Stomach (tissue), 9 donors: Measurements from ENCODE around the gene IGFBP4. TPM values are rescaled to one million over a fixed set of nuclear protein-coding genes. Genes with fewer than 3 reads are reported as not detected.
"Not testable (repeated sequence)": the region's sequence is repeated elsewhere in the genome, so short reads cannot be mapped to it uniquely, and the experiment has no call there.

Experiments used
- DNase-seq, 2 donors: peaks; one replicate each; pipeline versions ENCODE4 v3.0.0 to v3.0.0-alpha.2; 2013 to 2019
- H3K27ac ChIP-seq, 5 donors: fragments of 200-600 bp in 4 of 5; sonication (generic) in 4 of 5; one replicate each; pipeline ENCODE4 v1.5.1; 2013 to 2019; ENCODE audit warnings: mild to moderate bottlenecking in 1 of 5, moderate library complexity in 1 of 5
- H3K27me3 ChIP-seq, 3 donors: fragments of 200-600 bp; sonication (generic); one replicate each; pipeline ENCODE4 v1.5.1; 2017 to 2019; ENCODE audit warnings: mixed run types in 1 of 3
- H3K36me3 ChIP-seq, 4 donors: fragments of 200-600 bp; sonication (generic); 1 replicate in 3 of 4; 2 replicates in 1 of 4; pipeline ENCODE4 v1.5.1; 2016 to 2019
- H3K4me1 ChIP-seq, 4 donors: fragments of 200-600 bp; sonication (generic); one replicate each; pipeline ENCODE4 v1.5.1; 2016 to 2019
- H3K4me3 ChIP-seq, 4 donors: fragments of 200-600 bp; sonication (generic) in 3 of 4; one replicate each; pipeline ENCODE4 v1.5.1; 2016 to 2019; ENCODE audit warnings: mild to moderate bottlenecking in 1 of 4
- H3K9me3 ChIP-seq, 4 donors: fragments of 200-600 bp; sonication (generic); one replicate each; pipeline ENCODE4 v1.5.1; 2016 to 2019
- EP300 ChIP-seq: sonication (generic); formaldehyde crosslinking; IDR thresholded peaks from one replicate; pipeline ENCODE4 v1.6.1; 2017; ENCODE audit warnings: antibody characterized with exemption
- POLR2A ChIP-seq, 4 donors: fragments of 450-650 bp; IDR thresholded peaks; one replicate each; pipeline ENCODE4 v1.6.1; 2016; ENCODE audit warnings: antibody characterized with exemption in 4 of 4, control low read depth in 2 of 4, mild to moderate bottlenecking in 1 of 4, moderate library complexity in 1 of 4
- POLR2AphosphoS5 ChIP-seq, 3 donors: sonication (generic); formaldehyde crosslinking; IDR thresholded peaks; one replicate each; pipeline ENCODE4 v1.6.1; 2016; ENCODE audit warnings: antibody characterized with exemption in 3 of 3
- WGBS, 5 donors: extraction: QIAGEN DNeasy Blood & Tissue Kit in 3 of 5; methylation state at CpG; one replicate each; pipeline versions ENCODE4 v1.1.5 to v1.1.7; 2013 to 2018; 5-methylcytosine and 5-hydroxymethylcytosine counted together
- intact Hi-C: fragments of 100-400 bp; cut with DNase I; formaldehyde crosslinking; loops from one replicate; pipeline ENCODE4 v1.15.1; 2023; ENCODE audit warnings: low total_unique reads
- polyA plus RNA-seq, 3 donors: library from polyadenylated mRNA; stranded (reverse); fragments of 200-250 nt; gene quantifications; one replicate each; pipeline ENCODE4 v1.2.3, GENCODE V29; 2013
- total RNA-seq, 5 donors: library from RNA; depleted of rRNA; stranded (reverse); fragments of >200 nt; gene quantifications; one replicate each; pipeline versions ENCODE4 v1.1.0 to v1.2.3, GENCODE V29; 2014 to 2016
- TF ChIP-seq, protein P1 (sequence below), 7 experiments: fragments of 450-650 bp in 4 of 7; fragments of 200-600 bp in 3 of 7; sonication (generic) in 3 of 7; IDR thresholded peaks; one replicate each; pipeline ENCODE4 v1.5.1; 2016 to 2019; ENCODE audit warnings: antibody characterized with exemption in 7 of 7, control low read depth in 2 of 7, mild to moderate bottlenecking in 1 of 7
- donor health status: healthy with polysubstance abuse.
- donor health status: Bipolar disorder and iron deficiency.
- donor health status: healthy.

The IGFBP4 gene
- total and polyA plus RNA-seq, 8 donors: 71.2 to 658 (median 157) TPM

DNA sequence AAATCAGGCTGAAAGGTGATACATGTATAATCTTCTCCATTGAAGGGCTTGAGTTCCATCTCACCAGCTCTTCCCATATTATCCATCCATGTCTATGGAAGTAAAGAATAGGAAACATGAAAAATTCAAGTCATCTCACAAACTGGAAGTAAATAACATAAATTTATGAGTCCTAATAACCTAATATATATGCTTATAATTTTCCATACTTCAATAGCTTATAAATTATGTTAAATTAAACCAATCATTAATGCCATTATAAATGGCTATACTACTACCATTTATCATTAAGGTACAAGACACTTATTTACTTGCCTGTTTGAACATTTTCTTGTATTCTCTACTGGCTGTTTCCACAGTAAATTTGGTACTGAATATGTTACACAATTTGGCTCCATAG lies 30.4 kb upstream of the IGFBP4 start:
- Histone ChIP-seq H3K9me3 (no peaks in the 10 kb centered on the region), H3K27ac (no peak overlapping the region), H3K27me3 (no peaks in the 10 kb centered on the region), H3K4me1 (peaks cover 4 to 27% (median 12%) of the 10 kb centered on the region in 4 donors), H3K4me3 (no peak overlapping the region), H3K36me3 (no peaks in the 10 kb centered on the region)
- no peak for TF ChIP-seq POLR2A (IDR thresholded peaks at IDR 0.05)
- TF ChIP-seq POLR2AphosphoS5 (IDR thresholded peaks at IDR 0.05): no peak
- TF ChIP-seq EP300: no peak
- TF ChIP-seq, protein P1, sequence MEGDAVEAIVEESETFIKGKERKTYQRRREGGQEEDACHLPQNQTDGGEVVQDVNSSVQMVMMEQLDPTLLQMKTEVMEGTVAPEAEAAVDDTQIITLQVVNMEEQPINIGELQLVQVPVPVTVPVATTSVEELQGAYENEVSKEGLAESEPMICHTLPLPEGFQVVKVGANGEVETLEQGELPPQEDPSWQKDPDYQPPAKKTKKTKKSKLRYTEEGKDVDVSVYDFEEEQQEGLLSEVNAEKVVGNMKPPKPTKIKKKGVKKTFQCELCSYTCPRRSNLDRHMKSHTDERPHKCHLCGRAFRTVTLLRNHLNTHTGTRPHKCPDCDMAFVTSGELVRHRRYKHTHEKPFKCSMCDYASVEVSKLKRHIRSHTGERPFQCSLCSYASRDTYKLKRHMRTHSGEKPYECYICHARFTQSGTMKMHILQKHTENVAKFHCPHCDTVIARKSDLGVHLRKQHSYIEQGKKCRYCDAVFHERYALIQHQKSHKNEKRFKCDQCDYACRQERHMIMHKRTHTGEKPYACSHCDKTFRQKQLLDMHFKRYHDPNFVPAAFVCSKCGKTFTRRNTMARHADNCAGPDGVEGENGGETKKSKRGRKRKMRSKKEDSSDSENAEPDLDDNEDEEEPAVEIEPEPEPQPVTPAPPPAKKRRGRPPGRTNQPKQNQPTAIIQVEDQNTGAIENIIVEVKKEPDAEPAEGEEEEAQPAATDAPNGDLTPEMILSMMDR (IDR thresholded peaks at IDR 0.05): no peak
- intact Hi-C loops: loop anchor here (10.0 kb wide), 1 partner anchor 118 kb away; no protein-coding TSS in a partner anchor
- DNase-seq: no peak

GRCh38 chr17:40414312-40414711 lies 28.9 kb upstream of the IGFBP4 start:
- not testable (repeated sequence) for H3K9me3 ChIP-seq, H3K27ac ChIP-seq, H3K36me3 ChIP-seq, H3K4me3 ChIP-seq, DNase-seq, H3K27me3 ChIP-seq
- intact Hi-C loops: loop anchor here (10.0 kb wide), 1 partner anchor 120 kb away; no protein-coding TSS in a partner anchor
- H3K4me1 ChIP-seq: peaks cover 4 to 39% (median 19%) of the 10 kb centered on the region in 4 donors
- WGBS, 5 donors: 80 to 89% (median 86%) methylated on average over 4 of the region's 4 CpGs

- intact Hi-C loops: loop anchor here (10.0 kb wide), 1 partner anchor 121 kb away; no protein-coding TSS in a partner anchor
- DNase-seq: peak in 1 of 2 donors; percentile 49
- Histone ChIP-seq H3K4me3 (no peak overlapping the region), H3K36me3 (no peaks in the 10 kb centered on the region), H3K27ac (no peak overlapping the region), H3K27me3 (no peaks in the 10 kb centered on the region), H3K4me1 (peaks cover 4 to 47% (median 19%) of the 10 kb centered on the region in 4 donors), H3K9me3 (no peaks in the 10 kb centered on the region)
- 9 to 31% (median 21%) methylated on average over 3 of the region's 3 CpGs for WGBS, 5 donors
- no peak for TF ChIP-seq EP300
- no peak for TF ChIP-seq POLR2A (IDR thresholded peaks at IDR 0.05)
- TF ChIP-seq, protein P1 (IDR thresholded peaks at IDR 0.05): peak in 5 of 7 experiments; percentile 33 to 62 (median 55)
- no peak for TF ChIP-seq POLR2AphosphoS5 (IDR thresholded peaks at IDR 0.05)
Observed at GRCh38 chr17:40415390-40415789, 27.9 kb upstream of the IGFBP4 start.

- Histone ChIP-seq H3K36me3 (no peaks in the 10 kb centered on the region), H3K27me3 (no peaks in the 10 kb centered on the region), H3K9me3 (no peaks in the 10 kb centered on the region), H3K4me1 (peaks cover 4 to 47% (median 19%) of the 10 kb centered on the region in 4 donors), H3K27ac (no peak overlapping the region), H3K4me3 (peak overlapping the region in 2 of 4 donors; percentile 54 to 75)
- intact Hi-C loops: loop anchor here (10.0 kb wide), 1 partner anchor 122 kb away; no protein-coding TSS in a partner anchor
- TF ChIP-seq POLR2AphosphoS5 (IDR thresholded peaks at IDR 0.05) (no peak), POLR2A (IDR thresholded peaks at IDR 0.05) (no peak), EP300 (no peak)
- TF ChIP-seq, protein P1 (IDR thresholded peaks at IDR 0.05): no peak
- no peak for DNase-seq
- WGBS, 5 donors: 30 to 36% (median 34%) methylated on average over 3 of the region's 3 CpGs
Observed at GRCh38 chr17:40416671-40417070, 26.6 kb upstream of the IGFBP4 start.

GRCh38 chr17:40417258-40417608 lies 26.0 kb upstream of the IGFBP4 start:
- 0 to 1% (median 0%) methylated on average over 18 to 21 of the region's 21 CpGs for WGBS, 5 donors
- Histone ChIP-seq H3K4me1 (peaks cover 4 to 47% (median 19%) of the 10 kb centered on the region in 4 donors), H3K27ac (peak overlapping the region in 3 of 5 donors; percentile 25 to 56 (median 45)), H3K36me3 (no peaks in the 10 kb centered on the region), H3K4me3 (peak overlapping the region; percentile 54 to 75 (median 66)), H3K27me3 (no peaks in the 10 kb centered on the region), H3K9me3 (no peaks in the 10 kb centered on the region)
- TF ChIP-seq, protein P1 (IDR thresholded peaks at IDR 0.05): no peak
- no peak for TF ChIP-seq POLR2AphosphoS5 (IDR thresholded peaks at IDR 0.05)
- no peak for TF ChIP-seq POLR2A (IDR thresholded peaks at IDR 0.05)
- no peak for TF ChIP-seq EP300
- intact Hi-C loops: loop anchor here (10.0 kb wide), 1 partner anchor 122 kb away; no protein-coding TSS in a partner anchor
- DNase-seq: peak in 1 of 2 donors; percentile 39
